Testis (tissue), 2 donors: Measurements from ENCODE around the gene YEATS2.

Source experiments
- POLR2A ChIP-seq: fragments of 450-650 bp; IDR thresholded peaks from one replicate; pipeline ENCODE4 v1.6.1; 2017; ENCODE audit warnings: antibody characterized with exemption, mild to moderate bottlenecking, moderate library complexity
- TF ChIP-seq, protein P1 (sequence below), 3 experiments: fragments of 450-650 bp in 2 of 3; fragments of 200-600 bp in 1 of 3; sonication (generic) in 1 of 3; IDR thresholded peaks; one replicate each; pipeline ENCODE4 v1.5.1; 2016 to 2019; ENCODE audit warnings: antibody characterized with exemption in 3 of 3, mild to moderate bottlenecking in 2 of 3, moderate library complexity in 1 of 3

DNA sequence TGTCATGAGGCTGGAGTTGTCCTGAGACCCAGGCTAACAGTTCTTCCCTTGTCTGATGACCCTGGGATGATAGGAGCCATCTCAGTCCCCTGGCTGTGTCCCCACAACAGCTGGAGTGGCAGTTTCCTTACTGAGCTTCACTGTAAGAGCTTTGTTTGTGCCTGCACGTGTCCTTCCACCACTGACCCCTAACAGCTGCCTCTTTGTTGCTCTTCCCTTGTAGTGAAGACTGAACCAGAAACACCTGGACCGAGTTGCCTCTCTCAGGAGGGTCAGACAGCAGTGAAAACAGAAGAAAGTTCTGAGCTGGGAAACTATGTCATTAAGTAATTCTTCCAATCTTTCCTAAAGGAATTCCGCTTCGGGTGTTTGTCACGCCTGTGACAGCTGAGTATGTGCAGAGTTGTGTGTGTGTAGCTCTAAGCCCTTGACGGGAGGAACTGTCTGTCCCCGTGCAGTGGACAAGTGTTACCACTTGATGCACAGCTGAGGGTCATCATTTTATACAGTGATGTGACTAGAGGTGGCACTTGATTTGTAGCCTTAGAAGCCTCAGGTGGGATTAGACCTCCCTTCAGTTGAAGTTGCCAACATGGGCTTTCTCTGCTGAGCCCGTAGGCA, 102.8 kb downstream of the YEATS2 start:
- TF ChIP-seq, protein P1, sequence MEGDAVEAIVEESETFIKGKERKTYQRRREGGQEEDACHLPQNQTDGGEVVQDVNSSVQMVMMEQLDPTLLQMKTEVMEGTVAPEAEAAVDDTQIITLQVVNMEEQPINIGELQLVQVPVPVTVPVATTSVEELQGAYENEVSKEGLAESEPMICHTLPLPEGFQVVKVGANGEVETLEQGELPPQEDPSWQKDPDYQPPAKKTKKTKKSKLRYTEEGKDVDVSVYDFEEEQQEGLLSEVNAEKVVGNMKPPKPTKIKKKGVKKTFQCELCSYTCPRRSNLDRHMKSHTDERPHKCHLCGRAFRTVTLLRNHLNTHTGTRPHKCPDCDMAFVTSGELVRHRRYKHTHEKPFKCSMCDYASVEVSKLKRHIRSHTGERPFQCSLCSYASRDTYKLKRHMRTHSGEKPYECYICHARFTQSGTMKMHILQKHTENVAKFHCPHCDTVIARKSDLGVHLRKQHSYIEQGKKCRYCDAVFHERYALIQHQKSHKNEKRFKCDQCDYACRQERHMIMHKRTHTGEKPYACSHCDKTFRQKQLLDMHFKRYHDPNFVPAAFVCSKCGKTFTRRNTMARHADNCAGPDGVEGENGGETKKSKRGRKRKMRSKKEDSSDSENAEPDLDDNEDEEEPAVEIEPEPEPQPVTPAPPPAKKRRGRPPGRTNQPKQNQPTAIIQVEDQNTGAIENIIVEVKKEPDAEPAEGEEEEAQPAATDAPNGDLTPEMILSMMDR (IDR thresholded peaks at IDR 0.05), result no peak
- no peak for TF ChIP-seq POLR2A
